Limb (tissue), 2 donors: Measurements from ENCODE around the gene ARSG.
A peak's percentile ranks its signal among the peaks of the same experiment; 100 is the strongest.
"Not testable (repeated sequence)": the region's sequence is repeated elsewhere in the genome, so short reads cannot be mapped to it uniquely, and the experiment has no call there.

Source experiments
- DNase-seq, 2 donors: peaks; one replicate each; pipeline ENCODE4 v3.0.0-alpha.2; 2016; ENCODE audit errors: extremely low spot score in 2 of 2

Gene ARSG

GRCh38 chr17:68276339-68276738 is 15.0 kb upstream of the ARSG start:
- DNase-seq = not testable (repeated sequence)

- no peak for DNase-seq
Observed at GRCh38 chr17:68277807-68278206, 13.5 kb upstream of the ARSG start.

GRCh38 chr17:68281965-68282364 is 9.3 kb upstream of the ARSG start:
- DNase-seq = not testable (repeated sequence)

GRCh38 chr17:68288375-68288774 is 2.9 kb upstream of the ARSG start:
- DNase-seq = no peak

- no peak for DNase-seq
Observed at GRCh38 chr17:68288804-68289203, 2.5 kb upstream of the ARSG start.

- DNase-seq = no peak
Observed at GRCh38 chr17:68289473-68289872, 1.8 kb upstream of the ARSG start.

- peak in 1 of 2 donors; percentile 28 for DNase-seq
Observed at GRCh38 chr17:68289936-68290267, 1.4 kb upstream of the ARSG start.

GRCh38 chr17:68290268-68290954 is 884 bp upstream of the ARSG start:
- DNase-seq = peak in 1 of 2 donors; percentile 48

- peak; percentile 22 to 81 for DNase-seq
Observed at GRCh38 chr17:68291836-68292688, 767 bp downstream of the ARSG start.

GRCh38 chr17:68292689-68293040 is 1.4 kb downstream of the ARSG start:
- DNase-seq = no peak

GRCh38 chr17:68293490-68294195 is 2.3 kb downstream of the ARSG start:
- DNase-seq = no peak

GRCh38 chr17:68294196-68294555 is 2.9 kb downstream of the ARSG start:
- no peak for DNase-seq

- DNase-seq = no peak
Observed at GRCh38 chr17:68294617-68295016, 3.3 kb downstream of the ARSG start.

GRCh38 chr17:68295086-68295485 is 3.8 kb downstream of the ARSG start:
- DNase-seq = no peak

GRCh38 chr17:68296217-68297191 is 5.2 kb downstream of the ARSG start:
- DNase-seq = no peak

GRCh38 chr17:68297195-68297594 is 5.9 kb downstream of the ARSG start:
- no peak for DNase-seq

- DNase-seq = no peak
Observed at GRCh38 chr17:68298601-68299000, 7.3 kb downstream of the ARSG start.

GRCh38 chr17:68299817-68300216 is 8.5 kb downstream of the ARSG start:
- no peak for DNase-seq

- DNase-seq = no peak
Observed at GRCh38 chr17:68301438-68301959, 10.2 kb downstream of the ARSG start.

GRCh38 chr17:68302066-68302564 is 10.8 kb downstream of the ARSG start:
- DNase-seq = peak in 1 of 2 donors; percentile 41

GRCh38 chr17:68302666-68303065 is 11.4 kb downstream of the ARSG start:
- DNase-seq = no peak
